Activated CD4-positive, alpha-beta memory T cell treated with anti-CD3 and anti-CD28 coated beads, Interleukin-2, amount 10 ng/mL, durations not matched to agents 7 days and 5 days (primary cell): Measurements from ENCODE around the gene ADD3. TPM values are rescaled to one million over a fixed set of nuclear protein-coding genes. Genes with fewer than 3 reads are reported as not detected.
A peak's percentile ranks its signal among the peaks of the same experiment; 100 is the strongest.

Experiments used
- CTCF ChIA-PET: fragments of 350-600 bp; sonication (Branson Sonifier 250); formaldehyde crosslinking; loops from one replicate; lab custom pipeline; 2021; ENCODE audit warnings: antibody characterized with exemption, inconsistent platforms; lab: Charles Lee
- POLR2A ChIA-PET: fragments of 350-600 bp; sonication (Branson Sonifier 250); formaldehyde crosslinking; loops from one replicate; lab custom pipeline; 2021; ENCODE audit warnings: antibody characterized with exemption; lab: Charles Lee
- DNase-seq: peaks from one replicate; pipeline ENCODE4 v3.0.0-alpha.2; 2020
- H3K27ac Mint-ChIP-seq: one replicate; pipeline ENCODE4 v1.8.0; 2021; ENCODE audit warnings: mild to moderate bottlenecking, mixed read lengths
- H3K27me3 Mint-ChIP-seq: one replicate; pipeline ENCODE4 v1.8.0; 2021; ENCODE audit warnings: mixed read lengths
- H3K36me3 Mint-ChIP-seq: one replicate; pipeline ENCODE4 v1.8.0; 2021; ENCODE audit warnings: low read depth, mixed read lengths
- H3K4me1 Mint-ChIP-seq: one replicate; pipeline ENCODE4 v1.8.0; 2021; ENCODE audit warnings: mixed read lengths
- H3K4me3 Mint-ChIP-seq: one replicate; pipeline ENCODE4 v1.8.0; 2021; ENCODE audit warnings: mild to moderate bottlenecking, mixed read lengths
- H3K9me3 Mint-ChIP-seq: one replicate; pipeline ENCODE4 v1.8.0; 2021; ENCODE audit warnings: mixed read lengths
- total RNA-seq, 2 experiments: library from RNA; stranded (reverse); gene quantifications; one replicate each; pipeline ENCODE4 v1.2.3, GENCODE V29; 2021

Gene ADD3
- total RNA-seq, 2 experiments from 2014 or later = 400 to 401 TPM

GRCh38 chr10:110009736-110010475 lies 2.1 kb downstream of the ADD3 start:
- Mint-ChIP-seq H3K9me3 (no peaks in the 10 kb centered on the region), H3K4me1 (peaks cover 54% of the 10 kb centered on the region), H3K36me3 (peaks cover 18% of the 10 kb centered on the region), H3K27ac (peak overlapping the region; percentile 88), H3K27me3 (no peaks in the 10 kb centered on the region), H3K4me3 (no peak overlapping the region)
- ChIA-PET POLR2A (interaction anchor here (0.7 to 11.5 kb wide), 21 partner anchors 12 to 489 kb away, joined by 3 to 446 read pairs (median 4); no protein-coding TSS in a partner anchor), CTCF (interaction anchor here (1.0 to 3.2 kb wide), 10 partner anchors 11 to 128 kb away, joined by 3 to 15 read pairs (median 4); no protein-coding TSS in a partner anchor)
- DNase-seq = peak; percentile 66

GRCh38 chr10:110010486-110011378 lies 2.9 kb downstream of the ADD3 start:
- ChIA-PET CTCF (interaction anchor here (0.7 to 3.2 kb wide), 8 partner anchors 11 to 128 kb away, joined by 3 to 15 read pairs (median 4); no protein-coding TSS in a partner anchor), POLR2A (interaction anchor here (0.7 to 11.5 kb wide), 15 partner anchors 12 to 488 kb away, joined by 3 to 446 read pairs (median 4); no protein-coding TSS in a partner anchor)
- DNase-seq = no peak
- H3K9me3 Mint-ChIP-seq = no peaks in the 10 kb centered on the region
- no peaks in the 10 kb centered on the region for H3K27me3 Mint-ChIP-seq
- H3K27ac Mint-ChIP-seq = peak overlapping the region; percentile 88
- H3K4me3 Mint-ChIP-seq = no peak overlapping the region
- peaks cover 21% of the 10 kb centered on the region for H3K36me3 Mint-ChIP-seq
- peaks cover 59% of the 10 kb centered on the region for H3K4me1 Mint-ChIP-seq

GRCh38 chr10:110011681-110012080 lies 3.9 kb downstream of the ADD3 start:
- Mint-ChIP-seq H3K4me3 (no peak overlapping the region), H3K4me1 (peaks cover 69% of the 10 kb centered on the region), H3K27ac (no peak overlapping the region), H3K9me3 (no peaks in the 10 kb centered on the region), H3K27me3 (no peaks in the 10 kb centered on the region), H3K36me3 (peaks cover 31% of the 10 kb centered on the region)
- CTCF ChIA-PET = interaction anchor here (0.7 to 0.9 kb wide), 2 partner anchors 56 to 127 kb away, joined by 3 read pairs; no protein-coding TSS in a partner anchor
- POLR2A ChIA-PET = interaction anchor here (11.5 kb wide), 1 partner anchor 65 kb away, joined by 446 read pairs; no protein-coding TSS in a partner anchor
- DNase-seq = no peak

GRCh38 chr10:110013630-110014293 lies 6.0 kb downstream of the ADD3 start:
- POLR2A ChIA-PET = interaction anchor here (0.8 to 11.5 kb wide), 3 partner anchors 44 to 63 kb away, joined by 5 to 446 read pairs (median 5); no protein-coding TSS in a partner anchor
- Mint-ChIP-seq H3K4me1 (peaks cover 80% of the 10 kb centered on the region), H3K36me3 (peaks cover 38% of the 10 kb centered on the region), H3K27ac (peak overlapping the region; percentile 75), H3K4me3 (no peak overlapping the region), H3K9me3 (no peaks in the 10 kb centered on the region), H3K27me3 (no peaks in the 10 kb centered on the region)
- peak; percentile 36 for DNase-seq
- CTCF ChIA-PET = interaction anchor here (1.4 to 1.8 kb wide), 3 partner anchors 21 to 129 kb away, joined by 3 to 4 read pairs (median 4); no protein-coding TSS in a partner anchor

GRCh38 chr10:110016039-110016438 lies 8.3 kb downstream of the ADD3 start:
- no peaks in the 10 kb centered on the region for H3K27me3 Mint-ChIP-seq
- H3K4me3 Mint-ChIP-seq = no peak overlapping the region
- H3K27ac Mint-ChIP-seq = no peak overlapping the region
- H3K9me3 Mint-ChIP-seq = no peaks in the 10 kb centered on the region
- H3K4me1 Mint-ChIP-seq = peaks cover 69% of the 10 kb centered on the region
- H3K36me3 Mint-ChIP-seq = peaks cover 48% of the 10 kb centered on the region
- DNase-seq = no peak
- CTCF ChIA-PET = interaction anchor here (1.2 to 1.8 kb wide), 4 partner anchors 19 to 39 kb away, joined by 3 to 4 read pairs (median 4); no protein-coding TSS in a partner anchor
- POLR2A ChIA-PET = interaction anchor here (11.5 kb wide), 1 partner anchor 61 kb away, joined by 446 read pairs; no protein-coding TSS in a partner anchor

- CTCF ChIA-PET = no interaction called here
Observed at GRCh38 chr10:110017052-110017451, 9.3 kb downstream of the ADD3 start.

GRCh38 chr10:110017907-110018306 lies 10.1 kb downstream of the ADD3 start:
- peaks cover 56% of the 10 kb centered on the region for H3K36me3 Mint-ChIP-seq
- POLR2A ChIA-PET = interaction anchor here (0.7 kb wide), 1 partner anchor 142 kb away, joined by 3 read pairs; no protein-coding TSS in a partner anchor
- DNase-seq = no peak
- H3K4me3 Mint-ChIP-seq = no peak overlapping the region
- no peak overlapping the region for H3K27ac Mint-ChIP-seq
- CTCF ChIA-PET = no interaction called here
- H3K9me3 Mint-ChIP-seq = no peaks in the 10 kb centered on the region
- H3K27me3 Mint-ChIP-seq = no peaks in the 10 kb centered on the region
- peaks cover 63% of the 10 kb centered on the region for H3K4me1 Mint-ChIP-seq

More at GRCh38 chr10:110017052-110017451, 9.3 kb downstream of the ADD3 start:
- no peak for DNase-seq
- POLR2A ChIA-PET = no interaction called here
- H3K9me3 Mint-ChIP-seq = no peaks in the 10 kb centered on the region
- peaks cover 66% of the 10 kb centered on the region for H3K4me1 Mint-ChIP-seq
- no peak overlapping the region for H3K4me3 Mint-ChIP-seq
- no peak overlapping the region for H3K27ac Mint-ChIP-seq
- H3K36me3 Mint-ChIP-seq = peaks cover 54% of the 10 kb centered on the region
- H3K27me3 Mint-ChIP-seq = no peaks in the 10 kb centered on the region

GRCh38 chr10:110020265-110020664 lies 12.5 kb downstream of the ADD3 start:
- H3K27ac Mint-ChIP-seq = no peak overlapping the region
- no peak overlapping the region for H3K4me3 Mint-ChIP-seq
- no peaks in the 10 kb centered on the region for H3K27me3 Mint-ChIP-seq
- H3K4me1 Mint-ChIP-seq = peaks cover 61% of the 10 kb centered on the region
- peaks cover 54% of the 10 kb centered on the region for H3K36me3 Mint-ChIP-seq
- POLR2A ChIA-PET = interaction anchor here (1.0 kb wide), 1 partner anchor 12 kb away, joined by 5 read pairs; no protein-coding TSS in a partner anchor
- H3K9me3 Mint-ChIP-seq = peaks cover 2% of the 10 kb centered on the region
- no peak for DNase-seq
- CTCF ChIA-PET = no interaction called here

GRCh38 chr10:110022716-110023504 lies 15.1 kb downstream of the ADD3 start:
- H3K4me3 Mint-ChIP-seq = no peak overlapping the region
- H3K36me3 Mint-ChIP-seq = peaks cover 36% of the 10 kb centered on the region
- peaks cover 51% of the 10 kb centered on the region for H3K4me1 Mint-ChIP-seq
- H3K27ac Mint-ChIP-seq = no peak overlapping the region
- peaks cover 2% of the 10 kb centered on the region for H3K9me3 Mint-ChIP-seq
- ChIA-PET POLR2A (interaction anchor here (0.7 to 1.4 kb wide), 3 partner anchors 12 to 54 kb away, joined by 3 to 4 read pairs (median 3); no protein-coding TSS in a partner anchor), CTCF (no interaction called here)
- DNase-seq = no peak
- no peaks in the 10 kb centered on the region for H3K27me3 Mint-ChIP-seq

- Mint-ChIP-seq H3K4me1 (peaks cover 51% of the 10 kb centered on the region), H3K36me3 (peaks cover 35% of the 10 kb centered on the region), H3K27ac (no peak overlapping the region), H3K4me3 (no peak overlapping the region), H3K27me3 (no peaks in the 10 kb centered on the region), H3K9me3 (peaks cover 2% of the 10 kb centered on the region)
- no peak for DNase-seq
- POLR2A ChIA-PET = interaction anchor here (0.9 kb wide), 1 partner anchor 53 kb away, joined by 3 read pairs; no protein-coding TSS in a partner anchor
- CTCF ChIA-PET = no interaction called here
Observed at GRCh38 chr10:110023785-110024465, 16.1 kb downstream of the ADD3 start.

GRCh38 chr10:110029450-110029849 lies 21.7 kb downstream of the ADD3 start:
- Mint-ChIP-seq H3K36me3 (peaks cover 14% of the 10 kb centered on the region), H3K27ac (no peak overlapping the region), H3K4me1 (peaks cover 35% of the 10 kb centered on the region), H3K9me3 (no peaks in the 10 kb centered on the region), H3K27me3 (no peaks in the 10 kb centered on the region), H3K4me3 (no peak overlapping the region)
- no peak for DNase-seq
- CTCF ChIA-PET = interaction anchor here (1.5 kb wide), 1 partner anchor 50 kb away, joined by 4 read pairs; no protein-coding TSS in a partner anchor
- POLR2A ChIA-PET = interaction anchor here (1.2 kb wide), 1 partner anchor 19 kb away, joined by 3 read pairs; no protein-coding TSS in a partner anchor
